GM19035 (cell line): ENCODE data around the gene MYCBP2.
A peak's percentile ranks its signal among the peaks of the same experiment; 100 is the strongest.
"Not testable (repeated sequence)": the region's sequence is repeated elsewhere in the genome, so short reads cannot be mapped to it uniquely, and the experiment has no call there.

Experiments used
- ATAC-seq: cut with Tn5 transposase; IDR thresholded peaks from one replicate; pipeline ENCODE4 v1.9.1; 2021; ENCODE audit not compliant: unreplicated experiment

MYCBP2 gene

GRCh38 chr13:77326905-77327604 lies at the start of gene MYCBP2:
Gene MYCBP2 (minus strand): TSS chr13:77327094. CDS start chr13:77326775, 319 bp downstream.
- peak; percentile 50 for ATAC-seq

- ATAC-seq = no peak
Measured at GRCh38 chr13:77375560-77376108, 48.7 kb upstream of the MYCBP2 start.

- ATAC-seq = no peak
Measured at GRCh38 chr13:77374786-77375185, 47.9 kb upstream of the MYCBP2 start.

GRCh38 chr13:77374339-77374738 lies 47.4 kb upstream of the MYCBP2 start:
- ATAC-seq = no peak

- no peak for ATAC-seq
Measured at GRCh38 chr13:77373502-77373901, 46.6 kb upstream of the MYCBP2 start.

- no peak for ATAC-seq
Measured at GRCh38 chr13:77372275-77372674, 45.4 kb upstream of the MYCBP2 start.

- no peak for ATAC-seq
Measured at GRCh38 chr13:77370888-77371287, 44.0 kb upstream of the MYCBP2 start.

GRCh38 chr13:77362166-77362565 lies 35.3 kb upstream of the MYCBP2 start:
- ATAC-seq = no peak

GRCh38 chr13:77360032-77360685 lies 33.3 kb upstream of the MYCBP2 start:
- no peak for ATAC-seq

- ATAC-seq = no peak
Measured at GRCh38 chr13:77359171-77359570, 32.3 kb upstream of the MYCBP2 start.

- no peak for ATAC-seq
Measured at GRCh38 chr13:77358001-77358400, 31.1 kb upstream of the MYCBP2 start.

- no peak for ATAC-seq
Measured at GRCh38 chr13:77356155-77356554, 29.3 kb upstream of the MYCBP2 start.

- no peak for ATAC-seq
Measured at GRCh38 chr13:77353995-77354394, 27.1 kb upstream of the MYCBP2 start.

- no peak for ATAC-seq
Measured at GRCh38 chr13:77351315-77351714, 24.4 kb upstream of the MYCBP2 start.

GRCh38 chr13:77350811-77351210 lies 23.9 kb upstream of the MYCBP2 start:
- ATAC-seq = no peak

- no peak for ATAC-seq
Measured at GRCh38 chr13:77349365-77349764, 22.5 kb upstream of the MYCBP2 start.

- not testable (repeated sequence) for ATAC-seq
Measured at GRCh38 chr13:77347351-77347750, 20.5 kb upstream of the MYCBP2 start.

GRCh38 chr13:77345150-77345780 lies 18.4 kb upstream of the MYCBP2 start:
- ATAC-seq = peak; percentile 62

- ATAC-seq = no peak
Measured at GRCh38 chr13:77343841-77344240, 16.9 kb upstream of the MYCBP2 start.

GRCh38 chr13:77339408-77339807 lies 12.5 kb upstream of the MYCBP2 start:
- peak; percentile 63 for ATAC-seq

GRCh38 chr13:77338961-77339401 lies 12.1 kb upstream of the MYCBP2 start:
- peak; percentile 66 for ATAC-seq

GRCh38 chr13:77338329-77338728 lies 11.4 kb upstream of the MYCBP2 start:
- ATAC-seq = peak; percentile 32
